ENCODE measurements around the gene PRMT6.

Gene PRMT6

GRCh38 chr1:107096690-107097089 lies 40.2 kb downstream of the PRMT6 start:
- no peaks in the 10 kb centered on the region for H3K79me2 ChIP-seq (ENCODE audit: insufficient read depth, low read depth)
- no peaks in the 10 kb centered on the region for H3K4me1 ChIP-seq (ENCODE audit: low read depth, poor library complexity, severe bottlenecking)
- H3K27me3 ChIP-seq (ENCODE audit: insufficient read depth, low read depth), result no peaks in the 10 kb centered on the region
- H3K36me3 ChIP-seq (ENCODE audit: insufficient read depth), result no peaks in the 10 kb centered on the region
- H3K4me3 ChIP-seq (IDR thresholded peaks at IDR 0.05; ENCODE audit: insufficient read depth, low read depth, low read length), result no peak overlapping the region
- H3K9ac ChIP-seq, result no peak overlapping the region
- TF ChIP-seq CTCF (conservative IDR thresholded peaks at IDR 0.05; ENCODE audit: low read depth, low read length), result no peak
- H3K4me2 ChIP-seq, result no peak overlapping the region
- H2AFZ ChIP-seq (ENCODE audit: low read depth), result no peak overlapping the region
- H4K20me1 ChIP-seq (ENCODE audit: insufficient read depth), result no peaks in the 10 kb centered on the region
- H3K27ac ChIP-seq, result no peak overlapping the region

- Histone ChIP-seq H4K20me1 (ENCODE audit: insufficient read depth) (no peaks in the 10 kb centered on the region), H3K4me1 (ENCODE audit: low read depth, poor library complexity, severe bottlenecking) (no peaks in the 10 kb centered on the region), H3K27ac (no peak overlapping the region), H3K4me2 (no peak overlapping the region), H3K4me3 (IDR thresholded peaks at IDR 0.05; ENCODE audit: insufficient read depth, low read depth, low read length) (no peak overlapping the region), H3K79me2 (ENCODE audit: insufficient read depth, low read depth) (no peaks in the 10 kb centered on the region), H3K36me3 (ENCODE audit: insufficient read depth) (no peaks in the 10 kb centered on the region), H2AFZ (ENCODE audit: low read depth) (no peak overlapping the region), H3K27me3 (ENCODE audit: insufficient read depth, low read depth) (no peaks in the 10 kb centered on the region), H3K9ac (no peak overlapping the region)
- TF ChIP-seq CTCF (conservative IDR thresholded peaks at IDR 0.05; ENCODE audit: low read depth, low read length), result no peak
Measured at GRCh38 chr1:107098961-107099360, 42.5 kb downstream of the PRMT6 start.

- TF ChIP-seq CTCF (conservative IDR thresholded peaks at IDR 0.05; ENCODE audit: low read depth, low read length), result no peak
- no peak overlapping the region for H3K4me2 ChIP-seq
- H3K27me3 ChIP-seq (ENCODE audit: insufficient read depth, low read depth), result no peaks in the 10 kb centered on the region
- H2AFZ ChIP-seq (ENCODE audit: low read depth), result no peak overlapping the region
- H4K20me1 ChIP-seq (ENCODE audit: insufficient read depth), result no peaks in the 10 kb centered on the region
- H3K27ac ChIP-seq, result no peak overlapping the region
- no peak overlapping the region for H3K4me3 ChIP-seq (IDR thresholded peaks at IDR 0.05; ENCODE audit: insufficient read depth, low read depth, low read length)
- H3K79me2 ChIP-seq (ENCODE audit: insufficient read depth, low read depth), result no peaks in the 10 kb centered on the region
- no peaks in the 10 kb centered on the region for H3K4me1 ChIP-seq (ENCODE audit: low read depth, poor library complexity, severe bottlenecking)
- H3K9ac ChIP-seq, result no peak overlapping the region
- H3K36me3 ChIP-seq (ENCODE audit: insufficient read depth), result no peaks in the 10 kb centered on the region
Measured at GRCh38 chr1:107100331-107100984, 44.0 kb downstream of the PRMT6 start.

GRCh38 chr1:107105914-107106313 lies 49.4 kb downstream of the PRMT6 start:
- Histone ChIP-seq H3K4me2 (no peak overlapping the region), H3K9ac (no peak overlapping the region), H3K4me3 (IDR thresholded peaks at IDR 0.05; ENCODE audit: insufficient read depth, low read depth, low read length) (no peak overlapping the region), H3K4me1 (ENCODE audit: low read depth, poor library complexity, severe bottlenecking) (no peaks in the 10 kb centered on the region), H2AFZ (ENCODE audit: low read depth) (no peak overlapping the region), H3K36me3 (ENCODE audit: insufficient read depth) (no peaks in the 10 kb centered on the region), H3K27ac (no peak overlapping the region), H3K27me3 (ENCODE audit: insufficient read depth, low read depth) (no peaks in the 10 kb centered on the region), H4K20me1 (ENCODE audit: insufficient read depth) (no peaks in the 10 kb centered on the region), H3K79me2 (ENCODE audit: insufficient read depth, low read depth) (no peaks in the 10 kb centered on the region)
- TF ChIP-seq CTCF (conservative IDR thresholded peaks at IDR 0.05; ENCODE audit: low read depth, low read length), result no peak

All from KMS-11 (cell line).